Adrenal gland (tissue), 5 donors: Measurements from ENCODE around the gene OSM.

Source experiments
- CTCF ChIP-seq, 6 experiments: fragments of 450-650 bp in 4 of 6; fragments of 200-600 bp in 2 of 6; sonication (generic) in 1 of 6; IDR thresholded peaks; 1 replicate in 5 of 6; 2 replicates in 1 of 6; pipeline versions ENCODE4 v1.5.1 to v1.8.0; 2016 to 2021; ENCODE audit warnings: antibody characterized with exemption in 6 of 6, mild to moderate bottlenecking in 2 of 6, moderate library complexity in 1 of 6
- POLR2A ChIP-seq, 2 donors: fragments of 450-650 bp; IDR thresholded peaks; one replicate each; pipeline ENCODE4 v1.6.1; 2017; ENCODE audit warnings: antibody characterized with exemption in 2 of 2, mild to moderate bottlenecking in 2 of 2, moderate library complexity in 1 of 2
- donor health status: DM: no; HTN: no; CAD: no.

DNA sequence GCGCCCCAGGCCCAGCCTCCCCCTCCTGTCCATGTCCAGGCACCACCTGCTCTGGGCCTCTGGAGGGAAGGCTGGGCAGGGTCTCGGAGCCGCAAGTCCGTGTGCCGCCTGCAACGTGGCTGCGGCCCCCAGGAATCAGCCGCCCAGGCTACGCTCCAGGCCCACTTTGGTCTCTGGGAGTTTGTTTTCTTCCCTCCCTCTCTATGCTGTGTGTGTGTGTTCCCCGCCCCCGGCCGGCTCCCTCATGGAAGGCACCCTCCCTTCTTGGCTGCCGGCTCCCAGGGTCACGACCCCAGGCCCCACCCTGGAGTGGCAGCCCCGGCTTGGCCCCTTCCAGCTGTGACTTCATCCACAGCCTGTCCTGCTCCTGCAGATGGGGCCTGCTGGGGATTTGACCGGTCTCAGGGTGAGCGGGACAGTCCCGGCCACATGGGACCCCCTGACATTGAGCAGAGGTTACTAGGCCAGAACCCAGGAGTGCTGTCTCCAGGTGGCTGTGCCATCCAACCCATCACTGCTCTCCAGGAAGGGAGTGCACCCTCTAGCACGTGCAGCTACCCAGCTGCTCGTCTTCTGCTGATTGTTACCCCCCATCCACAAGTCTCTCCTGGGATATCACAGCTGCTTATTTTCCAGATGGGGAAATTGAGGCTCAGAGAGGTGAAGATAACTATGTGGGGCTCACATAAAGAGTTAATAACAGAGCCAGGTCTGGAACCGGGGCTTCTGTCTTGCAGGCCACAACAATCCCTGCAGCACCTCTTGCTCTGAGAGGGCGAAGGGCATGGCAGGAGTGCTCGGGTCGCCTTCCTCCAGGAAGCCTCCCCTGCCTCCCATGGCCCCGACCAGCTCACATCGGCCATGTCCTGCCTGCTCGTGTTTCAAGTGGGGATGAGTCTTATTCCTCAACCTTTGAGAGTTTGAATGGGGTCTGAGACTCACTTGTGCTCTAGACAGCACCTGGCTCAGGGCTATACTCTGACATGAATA is 17.3 kb downstream of the OSM start:
- TF ChIP-seq CTCF (IDR thresholded peaks at IDR 0.05) (no peak), POLR2A (IDR thresholded peaks at IDR 0.05) (no peak)
